Caco-2 (cell line): ENCODE data around the gene PFKM. TPM values are rescaled to one million over a fixed set of nuclear protein-coding genes. Genes with fewer than 3 reads are reported as not detected.

Experiments used
- BruUV-seq: library from RNA; stranded (reverse); fragments of 400-500 nt; replicated peaks from 2 replicates; lab custom pipeline; 2021; lab: Mats Ljungman, UMichigan
- CTCF ChIA-PET: fragments of 300-600 bp; sonication (Branson Sonifier 250); formaldehyde crosslinking; loops from one replicate; lab custom pipeline; 2022; ENCODE audit warnings: antibody characterized with exemption; lab: Charles Lee
- POLR2A ChIA-PET: fragments of 300-600 bp; sonication (Branson Sonifier 250); formaldehyde crosslinking; loops from one replicate; lab custom pipeline; 2022; ENCODE audit warnings: antibody characterized with exemption; lab: Charles Lee
- DNase-seq, 2 experiments: peaks; one replicate each; pipeline versions ENCODE4 v3.0.0 to v3.0.0-alpha.2; 2020 to 2022
- H3K27me3 ChIP-seq: replicated peaks from 2 replicates; pipeline ENCODE4 v1.6.0; 2011; ENCODE audit warnings: low read length; ENCODE audit not compliant: control insufficient read depth, insufficient read depth
- H3K36me3 ChIP-seq: 2 replicates; pipeline ENCODE4 v1.5.1; 2011; ENCODE audit warnings: low read length; ENCODE audit not compliant: control insufficient read depth, insufficient read depth
- H3K4me1 ChIP-seq: fragments of 250-450 bp; sonication (Bioruptor Pico); 2 replicates; pipeline ENCODE4 v1.5.1; 2020; ENCODE audit warnings: mild to moderate bottlenecking
- H3K4me3 ChIP-seq: 2 replicates; pipeline ENCODE4 v1.5.1; 2011; ENCODE audit warnings: low read depth, mild to moderate bottlenecking, control low read depth, low read length
- H3K9me3 ChIP-seq: fragments of 250-450 bp; sonication (Bioruptor Pico); 2 replicates; pipeline ENCODE4 v1.5.1; 2020; ENCODE audit warnings: mild to moderate bottlenecking, moderate library complexity
- H3K27ac Mint-ChIP-seq: one replicate; pipeline ENCODE4 v1.8.0; 2022; ENCODE audit warnings: mixed read lengths; ENCODE audit not compliant: unreplicated experiment
- H3K27me3 Mint-ChIP-seq: one replicate; pipeline ENCODE4 v1.8.0; 2022; ENCODE audit warnings: mixed read lengths; ENCODE audit not compliant: insufficient read depth, unreplicated experiment
- H3K36me3 Mint-ChIP-seq: one replicate; pipeline ENCODE4 v1.8.0; 2022; ENCODE audit warnings: mild to moderate bottlenecking, mixed read lengths; ENCODE audit not compliant: insufficient read depth, unreplicated experiment
- H3K4me1 Mint-ChIP-seq: one replicate; pipeline ENCODE4 v1.8.0; 2022; ENCODE audit warnings: low read depth, mixed read lengths; ENCODE audit not compliant: unreplicated experiment
- H3K4me3 Mint-ChIP-seq: one replicate; pipeline ENCODE4 v1.8.0; 2022; ENCODE audit warnings: mild to moderate bottlenecking, moderate library complexity, mixed read lengths; ENCODE audit not compliant: unreplicated experiment
- H3K9me3 Mint-ChIP-seq: one replicate; pipeline ENCODE4 v1.8.0; 2022; ENCODE audit warnings: mixed read lengths; ENCODE audit not compliant: unreplicated experiment
- intact Hi-C: fragments of 100-400 bp; cut with micrococcal nuclease; formaldehyde crosslinking; loops from one replicate; pipeline ENCODE4 v1.10.0; 2022; ENCODE audit not compliant: unreplicated experiment
- total RNA-seq: library from RNA; stranded (reverse); gene quantifications from 2 replicates; pipeline ENCODE4 v1.2.3, GENCODE V29; 2022
- TF ChIP-seq, protein P1 (sequence below), 2 experiments: fragments of 200-600 bp in 1 of 2; IDR thresholded peaks; 1 replicate in 1 of 2; 2 replicates in 1 of 2; pipeline versions ENCODE4 v1.5.1 to v1.8.0; 2011 to 2022; ENCODE audit warnings: antibody characterized with exemption in 1 of 2, control low read depth in 1 of 2, inconsistent platforms in 1 of 2, low read depth in 1 of 2, low read length in 1 of 2, mild to moderate bottlenecking in 1 of 2, moderate library complexity in 1 of 2; ENCODE audit not compliant: insufficient read depth in 1 of 2, severe bottlenecking in 1 of 2, unreplicated experiment in 1 of 2

PFKM gene
- total RNA-seq, 1 experiment from 2014 or later: 96.8 TPM

DNA sequence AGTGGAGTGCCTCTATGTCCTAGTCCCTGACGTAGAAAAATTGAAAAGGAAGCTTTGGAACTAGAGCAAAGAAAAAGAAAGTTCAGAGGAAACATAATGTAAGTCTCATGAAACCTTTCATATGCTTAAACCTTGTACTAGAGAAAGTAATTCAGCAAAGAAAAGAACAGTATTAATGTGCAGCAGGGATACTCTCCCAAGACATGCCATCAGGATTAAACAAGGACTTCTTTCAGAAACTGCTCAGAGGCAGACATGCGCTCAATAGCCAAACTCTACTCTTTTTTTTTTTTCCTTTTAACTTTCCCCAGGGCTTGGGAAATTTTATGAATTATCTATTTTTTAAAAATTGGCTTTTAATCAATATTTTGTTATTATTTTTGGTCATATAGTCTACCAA is 45.3 kb downstream of the PFKM start:
- CTCF ChIA-PET: interaction anchor here (1.0 to 1.1 kb wide), 3 partner anchors 18 to 81 kb away, joined by 3 to 4 read pairs (median 3); no protein-coding TSS in a partner anchor
- Histone ChIP-seq H3K36me3 (no peaks in the 10 kb centered on the region), H3K4me3 (no peak overlapping the region), H3K9me3 (no peaks in the 10 kb centered on the region), H3K27me3 (no peaks in the 10 kb centered on the region), H3K4me1 (no peaks in the 10 kb centered on the region)
- TF ChIP-seq, protein P1, sequence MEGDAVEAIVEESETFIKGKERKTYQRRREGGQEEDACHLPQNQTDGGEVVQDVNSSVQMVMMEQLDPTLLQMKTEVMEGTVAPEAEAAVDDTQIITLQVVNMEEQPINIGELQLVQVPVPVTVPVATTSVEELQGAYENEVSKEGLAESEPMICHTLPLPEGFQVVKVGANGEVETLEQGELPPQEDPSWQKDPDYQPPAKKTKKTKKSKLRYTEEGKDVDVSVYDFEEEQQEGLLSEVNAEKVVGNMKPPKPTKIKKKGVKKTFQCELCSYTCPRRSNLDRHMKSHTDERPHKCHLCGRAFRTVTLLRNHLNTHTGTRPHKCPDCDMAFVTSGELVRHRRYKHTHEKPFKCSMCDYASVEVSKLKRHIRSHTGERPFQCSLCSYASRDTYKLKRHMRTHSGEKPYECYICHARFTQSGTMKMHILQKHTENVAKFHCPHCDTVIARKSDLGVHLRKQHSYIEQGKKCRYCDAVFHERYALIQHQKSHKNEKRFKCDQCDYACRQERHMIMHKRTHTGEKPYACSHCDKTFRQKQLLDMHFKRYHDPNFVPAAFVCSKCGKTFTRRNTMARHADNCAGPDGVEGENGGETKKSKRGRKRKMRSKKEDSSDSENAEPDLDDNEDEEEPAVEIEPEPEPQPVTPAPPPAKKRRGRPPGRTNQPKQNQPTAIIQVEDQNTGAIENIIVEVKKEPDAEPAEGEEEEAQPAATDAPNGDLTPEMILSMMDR (IDR thresholded peaks at IDR 0.05; ENCODE audit: insufficient read depth in 1 of 2, low read depth in 1 of 2, low read length in 1 of 2, severe bottlenecking in 1 of 2, unreplicated experiment in 1 of 2): no peak
- H3K4me1 Mint-ChIP-seq: no peaks in the 10 kb centered on the region
- no peaks in the 10 kb centered on the region for H3K9me3 Mint-ChIP-seq
- no peaks in the 10 kb centered on the region for H3K27me3 Mint-ChIP-seq
- BruUV-seq: no TSS peak
- intact Hi-C loops: no loop called here
- H3K4me3 Mint-ChIP-seq: no peak overlapping the region
- no peaks in the 10 kb centered on the region for H3K36me3 Mint-ChIP-seq
- DNase-seq: no peak
- no peak overlapping the region for H3K27ac Mint-ChIP-seq
- POLR2A ChIA-PET: no interaction called here

DNA sequence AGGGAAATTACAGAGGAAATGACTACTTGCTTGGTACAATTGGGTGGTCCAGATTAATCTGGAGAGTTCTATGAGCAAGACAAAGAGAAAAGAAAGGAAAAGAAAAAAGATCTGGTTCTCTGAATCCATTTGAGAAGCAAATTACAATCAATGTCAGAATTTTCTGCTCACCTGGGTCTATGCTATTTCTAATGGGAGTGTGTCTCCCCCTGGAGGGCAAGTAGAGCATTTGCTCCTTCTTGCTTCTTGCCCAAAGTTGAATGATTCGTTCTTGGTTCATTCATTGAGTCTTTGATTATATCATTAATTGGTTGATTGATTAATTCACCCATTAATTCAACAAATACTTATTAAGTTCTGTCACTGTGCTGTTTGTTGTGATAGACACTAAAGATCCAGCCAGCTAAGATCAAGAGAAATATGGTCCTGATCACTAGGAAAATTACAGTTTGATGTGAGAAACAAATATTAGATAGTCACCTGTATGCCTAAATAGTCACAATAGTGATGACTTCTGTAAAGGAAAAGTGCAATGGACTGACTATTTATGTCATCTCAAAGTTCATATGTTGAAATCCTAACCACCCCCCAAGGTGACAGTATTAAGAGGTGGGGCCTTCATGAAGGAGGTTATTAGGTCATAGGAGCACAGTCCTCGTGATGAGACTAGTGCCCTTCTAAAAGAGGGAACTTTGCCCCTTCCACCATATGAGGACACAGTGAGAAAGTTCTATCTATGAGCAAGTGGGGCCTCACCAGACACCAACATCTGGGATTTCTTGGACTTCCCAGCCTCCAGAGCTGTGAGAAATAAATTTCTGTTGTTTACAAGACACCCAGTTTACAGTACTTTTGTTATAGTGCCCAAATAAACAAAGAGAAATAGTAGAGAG is 46.2 kb downstream of the PFKM start:
- Mint-ChIP-seq H3K27ac (no peak overlapping the region), H3K27me3 (no peaks in the 10 kb centered on the region), H3K4me3 (no peak overlapping the region), H3K36me3 (no peaks in the 10 kb centered on the region), H3K9me3 (no peaks in the 10 kb centered on the region), H3K4me1 (no peaks in the 10 kb centered on the region)
- no TSS peak for BruUV-seq
- intact Hi-C loops: loop anchor here (1.0 to 5.0 kb wide), 5 partner anchors 81 to 450 kb away; partner anchors contain the start of genes COL2A1 and TMEM106C
- ChIA-PET CTCF (interaction anchor here (0.8 to 1.2 kb wide), 4 partner anchors 8 to 81 kb away, joined by 3 to 4 read pairs (median 3); partner anchors contain the start of gene ASB8), POLR2A (no interaction called here)
- TF ChIP-seq, protein P1 (IDR thresholded peaks at IDR 0.05; ENCODE audit: insufficient read depth in 1 of 2, low read depth in 1 of 2, low read length in 1 of 2, severe bottlenecking in 1 of 2, unreplicated experiment in 1 of 2): peak; percentile 92 to 96
- Histone ChIP-seq H3K27me3 (no peaks in the 10 kb centered on the region), H3K4me3 (no peak overlapping the region), H3K36me3 (no peaks in the 10 kb centered on the region), H3K4me1 (no peaks in the 10 kb centered on the region), H3K9me3 (no peaks in the 10 kb centered on the region)
- peak in 1 of 2 experiments; percentile 76 for DNase-seq

DNA sequence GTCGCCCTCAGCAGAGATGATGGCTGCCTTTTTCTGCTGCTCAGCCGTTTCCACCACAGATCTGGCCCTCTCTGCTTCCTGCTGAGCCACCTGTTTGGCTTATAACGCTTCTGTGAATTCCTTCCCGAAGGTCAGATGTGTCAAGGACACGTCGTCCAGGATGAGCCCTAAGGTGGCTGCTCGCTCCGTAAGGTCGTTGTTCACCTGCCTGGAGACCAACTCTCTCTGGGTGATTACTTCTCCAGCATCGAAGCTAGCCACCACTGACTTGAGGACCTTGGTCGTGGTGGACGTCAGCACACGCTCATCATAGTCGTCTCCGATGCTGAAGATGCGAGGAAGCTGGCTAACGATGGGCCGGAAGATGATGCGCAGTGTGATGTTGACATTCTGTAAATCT is 49.8 kb downstream of the PFKM start:
- Histone ChIP-seq H3K36me3 (no peaks in the 10 kb centered on the region), H3K4me1 (no peaks in the 10 kb centered on the region), H3K27me3 (no peaks in the 10 kb centered on the region), H3K9me3 (no peaks in the 10 kb centered on the region), H3K4me3 (no peak overlapping the region)
- Mint-ChIP-seq H3K36me3 (no peaks in the 10 kb centered on the region), H3K4me3 (no peak overlapping the region), H3K9me3 (no peaks in the 10 kb centered on the region), H3K27ac (no peak overlapping the region), H3K4me1 (no peaks in the 10 kb centered on the region), H3K27me3 (no peaks in the 10 kb centered on the region)
- intact Hi-C loops: loop anchor here (5.0 kb wide), 1 partner anchor 167 kb away; the partner anchor contains the start of gene COL2A1
- ChIA-PET CTCF (no interaction called here), POLR2A (no interaction called here)
- BruUV-seq: no TSS peak
- TF ChIP-seq, protein P1 (IDR thresholded peaks at IDR 0.05; ENCODE audit: insufficient read depth in 1 of 2, low read depth in 1 of 2, low read length in 1 of 2, severe bottlenecking in 1 of 2, unreplicated experiment in 1 of 2): no peak
- no peak for DNase-seq
